ENCODE data around the gene LRIG1. TPM values are rescaled to one million over a fixed set of nuclear protein-coding genes. Genes with fewer than 3 reads are reported as not detected.
A peak's percentile ranks its signal among the peaks of the same experiment; 100 is the strongest.
"Not testable (repeated sequence)": the region's sequence is repeated elsewhere in the genome, so short reads cannot be mapped to it uniquely, and the experiment has no call there.

Gene LRIG1
- total RNA-seq, 5 donors from 2014 or later (not counting 1 experiment from before 2014, with no cell fraction given) = 33.5 to 49.8 (median 41.1) TPM

GRCh38 chr3:66426135-66426534, 74.7 kb downstream of the LRIG1 start:
- WGBS (ENCODE audit: insufficient coverage) = 71% methylated on average over 1 of the region's 1 CpG
- CTCF ChIA-PET = interaction anchor here in 1 of 2 donors (1.0 kb wide), 1 partner anchor 18 kb away, joined by 3 read pairs; no protein-coding TSS in a partner anchor
- POLR2A ChIA-PET = no interaction called here

DNA sequence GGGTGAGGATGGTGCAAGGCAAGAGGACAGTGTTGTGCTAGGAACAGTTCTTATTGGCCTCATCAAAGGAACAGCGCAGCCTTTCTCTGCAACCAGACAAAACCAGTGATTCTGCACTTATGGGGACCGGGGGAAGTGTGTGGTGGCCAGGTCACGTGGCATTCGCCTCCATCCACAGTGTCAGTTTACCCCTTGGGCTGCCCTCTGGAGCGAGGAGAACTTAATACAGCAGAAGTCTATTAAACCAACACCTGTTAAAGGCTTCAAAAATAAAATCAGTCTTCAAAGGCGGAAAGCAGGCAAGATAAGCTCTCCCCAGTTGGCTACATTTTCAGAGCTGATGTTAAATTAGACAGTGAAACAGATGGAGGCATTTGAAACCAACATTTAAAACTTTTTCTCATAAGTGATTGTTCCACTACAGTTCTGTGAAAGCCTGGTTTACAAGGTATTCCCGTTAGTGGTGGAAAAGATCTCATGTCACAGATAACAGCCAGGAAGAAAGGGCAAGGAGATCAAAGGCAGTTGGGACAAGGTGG, 75.2 kb downstream of the LRIG1 start:
- ChIA-PET CTCF (interaction anchor here in 1 of 2 donors (1.0 kb wide), 1 partner anchor 17 kb away, joined by 3 read pairs; no protein-coding TSS in a partner anchor), POLR2A (no interaction called here)
- Mint-ChIP-seq H3K9me3 (peaks cover 12 to 15% (median 15%) of the 10 kb centered on the region in 3 donors), H3K36me3 (peaks cover 29% of the 10 kb centered on the region), H3K4me3 (no peak overlapping the region), H3K27me3 (no peaks in the 10 kb centered on the region), H3K27ac (no peak overlapping the region), H3K4me1 (peaks cover 31 to 47% (median 38%) of the 10 kb centered on the region in 3 donors)
- no peak for DNase-seq
- no peak for ATAC-seq (replicated peaks in 1 of 4)
- no peaks in the 10 kb centered on the region for H3K9me3 ChIP-seq
- no peak overlapping the region for H3K27ac ChIP-seq (ENCODE audit: low read length)
- H3K4me3 ChIP-seq (ENCODE audit: control insufficient read depth in 1 of 2, extremely low read depth in 1 of 2, low read length in 1 of 2) = no peak overlapping the region
- H3K36me3 ChIP-seq (ENCODE audit: control insufficient read depth in 2 of 2, extremely low read depth in 1 of 2, insufficient read depth in 1 of 2, low read length in 1 of 2) = no peaks in the 10 kb centered on the region
- no peaks in the 10 kb centered on the region for H3K27me3 ChIP-seq (replicated peaks in 1 of 2; ENCODE audit: control insufficient read depth in 2 of 2, extremely low read depth in 1 of 2, insufficient read depth in 2 of 2, low read length in 1 of 2)
- no peaks in the 10 kb centered on the region for H3K4me1 ChIP-seq (ENCODE audit: control insufficient read depth in 1 of 2, extremely low read depth in 1 of 2, insufficient read depth in 2 of 2, low read length in 2 of 2)
- WGBS (ENCODE audit: insufficient coverage) = 100% methylated on average over 2 of the region's 7 CpGs

More at GRCh38 chr3:66426135-66426534, 74.7 kb downstream of the LRIG1 start:
- Mint-ChIP-seq H3K4me1 (peaks cover 28 to 49% (median 38%) of the 10 kb centered on the region in 3 donors), H3K36me3 (peaks cover 30% of the 10 kb centered on the region), H3K27me3 (no peaks in the 10 kb centered on the region), H3K9me3 (peaks cover 12 to 13% (median 12%) of the 10 kb centered on the region in 3 donors), H3K4me3 (no peak overlapping the region), H3K27ac (no peak overlapping the region)
- H3K36me3 ChIP-seq (ENCODE audit: control insufficient read depth in 2 of 2, extremely low read depth in 1 of 2, insufficient read depth in 1 of 2, low read length in 1 of 2) = no peaks in the 10 kb centered on the region
- H3K27ac ChIP-seq (ENCODE audit: low read length) = no peak overlapping the region
- H3K27me3 ChIP-seq (replicated peaks in 1 of 2; ENCODE audit: control insufficient read depth in 2 of 2, extremely low read depth in 1 of 2, insufficient read depth in 2 of 2, low read length in 1 of 2) = no peaks in the 10 kb centered on the region
- DNase-seq (no peak), ATAC-seq (replicated peaks in 1 of 4) (no peak)
- no peak overlapping the region for H3K4me3 ChIP-seq (ENCODE audit: control insufficient read depth in 1 of 2, extremely low read depth in 1 of 2, low read length in 1 of 2)
- H3K9me3 ChIP-seq = no peaks in the 10 kb centered on the region
- no peaks in the 10 kb centered on the region for H3K4me1 ChIP-seq (ENCODE audit: control insufficient read depth in 1 of 2, extremely low read depth in 1 of 2, insufficient read depth in 2 of 2, low read length in 2 of 2)

DNA sequence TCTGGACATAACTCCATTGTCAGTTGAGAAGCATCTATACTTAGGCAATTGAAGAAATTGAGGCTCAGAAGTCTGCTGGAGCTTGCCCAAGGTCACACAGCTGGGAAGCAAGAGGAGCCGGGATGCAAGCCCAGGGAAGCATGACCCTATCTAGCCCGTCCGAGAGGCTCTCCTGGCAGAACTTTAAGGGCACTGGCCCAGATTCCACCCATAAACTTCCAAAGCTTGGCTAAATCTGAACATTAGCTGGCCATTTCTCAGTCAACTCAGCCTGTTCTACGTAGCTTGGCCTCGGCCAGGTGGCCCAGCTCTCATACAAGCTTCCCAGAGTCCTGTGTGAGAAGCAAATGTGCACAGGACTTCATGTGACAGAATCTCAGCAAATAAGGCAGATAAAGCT, 75.8 kb downstream of the LRIG1 start:
- Histone ChIP-seq H3K36me3 (ENCODE audit: control insufficient read depth in 2 of 2, extremely low read depth in 1 of 2, insufficient read depth in 1 of 2, low read length in 1 of 2) (no peaks in the 10 kb centered on the region), H3K9me3 (no peaks in the 10 kb centered on the region), H3K27ac (ENCODE audit: low read length) (no peak overlapping the region), H3K4me1 (ENCODE audit: control insufficient read depth in 1 of 2, extremely low read depth in 1 of 2, insufficient read depth in 2 of 2, low read length in 2 of 2) (no peaks in the 10 kb centered on the region), H3K4me3 (ENCODE audit: control insufficient read depth in 1 of 2, extremely low read depth in 1 of 2, low read length in 1 of 2) (no peak overlapping the region), H3K27me3 (replicated peaks in 1 of 2; ENCODE audit: control insufficient read depth in 2 of 2, extremely low read depth in 1 of 2, insufficient read depth in 2 of 2, low read length in 1 of 2) (no peaks in the 10 kb centered on the region)
- no peak overlapping the region for H3K27ac Mint-ChIP-seq
- ChIA-PET POLR2A (no interaction called here), CTCF (interaction anchor here in 1 of 2 donors (1.0 kb wide), 1 partner anchor 17 kb away, joined by 3 read pairs; no protein-coding TSS in a partner anchor)
- DNase-seq (no peak), ATAC-seq (replicated peaks in 1 of 4) (no peak)
- peaks cover 36 to 50% (median 40%) of the 10 kb centered on the region in 3 donors for H3K4me1 Mint-ChIP-seq
- peaks cover 32% of the 10 kb centered on the region for H3K36me3 Mint-ChIP-seq
- H3K27me3 Mint-ChIP-seq = no peaks in the 10 kb centered on the region
- H3K9me3 Mint-ChIP-seq = peaks cover 12 to 18% (median 18%) of the 10 kb centered on the region in 3 donors
- no peak overlapping the region for H3K4me3 Mint-ChIP-seq
- 94% methylated on average over 4 of the region's 5 CpGs for WGBS (ENCODE audit: insufficient coverage)

DNA sequence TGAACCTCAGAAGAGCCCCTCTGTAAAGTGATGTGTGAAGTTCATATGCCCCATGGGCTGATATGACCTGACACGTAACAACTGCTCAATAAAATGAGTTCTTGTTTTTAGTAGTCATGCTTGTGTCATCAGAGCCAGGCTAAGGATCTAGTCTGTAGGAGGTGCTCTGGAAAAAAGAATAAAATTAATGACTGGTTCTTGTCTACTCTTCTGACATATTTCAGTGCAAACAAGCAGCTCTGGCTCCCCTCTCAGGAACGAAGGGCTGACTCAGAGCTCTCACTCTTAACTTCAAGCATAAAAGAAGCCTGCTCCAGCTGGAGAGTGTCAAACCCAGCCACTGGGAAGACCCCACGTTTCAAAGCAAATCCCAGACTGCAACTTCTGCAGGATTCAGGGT, 77.0 kb downstream of the LRIG1 start:
- peaks cover 35 to 53% (median 39%) of the 10 kb centered on the region in 3 donors for H3K4me1 Mint-ChIP-seq
- Histone ChIP-seq H3K36me3 (ENCODE audit: control insufficient read depth in 2 of 2, extremely low read depth in 1 of 2, insufficient read depth in 1 of 2, low read length in 1 of 2) (no peaks in the 10 kb centered on the region), H3K4me1 (ENCODE audit: control insufficient read depth in 1 of 2, extremely low read depth in 1 of 2, insufficient read depth in 2 of 2, low read length in 2 of 2) (no peaks in the 10 kb centered on the region), H3K4me3 (ENCODE audit: control insufficient read depth in 1 of 2, extremely low read depth in 1 of 2, low read length in 1 of 2) (no peak overlapping the region), H3K9me3 (no peaks in the 10 kb centered on the region), H3K27me3 (replicated peaks in 1 of 2; ENCODE audit: control insufficient read depth in 2 of 2, extremely low read depth in 1 of 2, insufficient read depth in 2 of 2, low read length in 1 of 2) (no peaks in the 10 kb centered on the region), H3K27ac (ENCODE audit: low read length) (no peak overlapping the region)
- H3K4me3 Mint-ChIP-seq = no peak overlapping the region
- CTCF ChIA-PET = no interaction called here
- no peaks in the 10 kb centered on the region for H3K27me3 Mint-ChIP-seq
- WGBS (ENCODE audit: insufficient coverage) = 33% methylated on average over 1 of the region's 3 CpGs
- ATAC-seq (replicated peaks in 1 of 4) (no peak), DNase-seq (no peak)
- peaks cover 12 to 18% (median 18%) of the 10 kb centered on the region in 3 donors for H3K9me3 Mint-ChIP-seq
- peaks cover 41% of the 10 kb centered on the region for H3K36me3 Mint-ChIP-seq
- peak overlapping the region in 1 of 2 donors; percentile 8 for H3K27ac Mint-ChIP-seq
- POLR2A ChIA-PET = no interaction called here

DNA sequence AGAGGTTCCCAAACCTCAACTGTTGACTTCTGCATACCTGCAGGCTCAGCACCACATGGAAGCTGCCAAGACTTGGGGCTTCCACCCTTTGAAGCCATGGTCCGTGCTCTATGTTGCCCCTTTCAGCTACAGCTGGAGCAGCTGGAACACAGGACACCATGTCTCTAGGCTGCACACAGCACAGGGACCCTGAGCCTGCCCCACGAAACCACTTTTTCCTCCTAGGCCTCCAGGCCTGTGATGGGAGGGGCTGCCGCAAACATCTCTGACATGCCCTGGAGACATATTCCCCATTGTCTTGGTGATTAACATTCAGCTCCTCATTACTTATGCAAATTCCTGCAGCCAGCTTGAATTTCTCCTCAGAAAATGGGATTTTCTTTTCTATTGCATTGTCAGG, 78.9 kb downstream of the LRIG1 start:
- H3K4me3 Mint-ChIP-seq; H3K27ac Mint-ChIP-seq; H3K9me3 ChIP-seq; H3K27ac ChIP-seq (ENCODE audit: low read length); ATAC-seq (replicated peaks in 1 of 4); DNase-seq; H3K4me1 ChIP-seq (ENCODE audit: control insufficient read depth in 1 of 2, extremely low read depth in 1 of 2, insufficient read depth in 2 of 2, low read length in 2 of 2); H3K4me3 ChIP-seq (ENCODE audit: control insufficient read depth in 1 of 2, extremely low read depth in 1 of 2, low read length in 1 of 2); CTCF ChIA-PET; POLR2A ChIA-PET; H3K27me3 Mint-ChIP-seq; H3K27me3 ChIP-seq (replicated peaks in 1 of 2; ENCODE audit: control insufficient read depth in 2 of 2, extremely low read depth in 1 of 2, insufficient read depth in 2 of 2, low read length in 1 of 2); H3K36me3 ChIP-seq (ENCODE audit: control insufficient read depth in 2 of 2, extremely low read depth in 1 of 2, insufficient read depth in 1 of 2, low read length in 1 of 2): not testable (repeated sequence)
- H3K36me3 Mint-ChIP-seq = peaks cover 51% of the 10 kb centered on the region
- peaks cover 30 to 48% (median 37%) of the 10 kb centered on the region in 3 donors for H3K4me1 Mint-ChIP-seq
- WGBS (ENCODE audit: insufficient coverage) = 100% methylated on average over 3 of the region's 3 CpGs
- peaks cover 12 to 18% (median 18%) of the 10 kb centered on the region in 3 donors for H3K9me3 Mint-ChIP-seq

DNA sequence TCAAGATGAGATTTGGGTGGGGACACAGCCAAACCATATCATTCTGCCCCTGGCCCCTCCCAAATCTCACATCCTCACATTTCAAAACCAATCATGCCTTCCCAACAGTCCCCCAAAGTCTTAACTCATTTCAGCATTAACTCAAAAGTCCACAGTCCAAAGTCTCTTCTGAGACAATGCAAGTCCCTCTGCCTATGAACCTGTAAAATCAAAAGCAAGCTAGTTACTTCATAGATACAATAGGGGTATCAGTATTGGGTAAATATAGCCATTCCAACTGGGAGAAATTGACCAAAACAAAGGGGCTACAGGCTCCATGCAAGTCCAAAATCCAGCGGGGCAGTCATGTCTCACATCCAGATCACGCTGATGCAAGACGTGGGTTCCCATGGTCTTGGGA, 79.7 kb downstream of the LRIG1 start:
- ATAC-seq (replicated peaks in 1 of 4); H3K4me3 Mint-ChIP-seq; H3K36me3 ChIP-seq (ENCODE audit: control insufficient read depth in 2 of 2, extremely low read depth in 1 of 2, insufficient read depth in 1 of 2, low read length in 1 of 2); H3K4me1 ChIP-seq (ENCODE audit: control insufficient read depth in 1 of 2, extremely low read depth in 1 of 2, insufficient read depth in 2 of 2, low read length in 2 of 2); H3K27me3 Mint-ChIP-seq; H3K27ac ChIP-seq (ENCODE audit: low read length); H3K27me3 ChIP-seq (replicated peaks in 1 of 2; ENCODE audit: control insufficient read depth in 2 of 2, extremely low read depth in 1 of 2, insufficient read depth in 2 of 2, low read length in 1 of 2); H3K9me3 ChIP-seq; H3K4me3 ChIP-seq (ENCODE audit: control insufficient read depth in 1 of 2, extremely low read depth in 1 of 2, low read length in 1 of 2); POLR2A ChIA-PET; H3K27ac Mint-ChIP-seq; DNase-seq; CTCF ChIA-PET: not testable (repeated sequence)
- Mint-ChIP-seq H3K36me3 (peaks cover 55% of the 10 kb centered on the region), H3K4me1 (peaks cover 29 to 42% (median 31%) of the 10 kb centered on the region in 3 donors), H3K9me3 (peaks cover 12 to 18% (median 18%) of the 10 kb centered on the region in 3 donors)
- 97% methylated on average over 3 of the region's 3 CpGs for WGBS (ENCODE audit: insufficient coverage)

Data from T-cell (primary cell).